Activated CD8-positive, alpha-beta memory T cell treated with anti-CD3 and anti-CD28 coated beads, Interleukin-2, amount 10 ng/mL, durations not matched to agents 7 days and 5 days (primary cell): Measurements from ENCODE around the gene SLC7A10. TPM values are rescaled to one million over a fixed set of nuclear protein-coding genes. Genes with fewer than 3 reads are reported as not detected.
A peak's percentile ranks its signal among the peaks of the same experiment; 100 is the strongest.
"Not testable (repeated sequence)": the region's sequence is repeated elsewhere in the genome, so short reads cannot be mapped to it uniquely, and the experiment has no call there.

ENCODE experiments used
- ATAC-seq: fragments of 150-1000 bp; cut with Tn5 transposase; one replicate; pipeline ENCODE4 v1.10.0; 2021; ENCODE audit warnings: moderate library complexity
- CTCF ChIA-PET: fragments of 350-600 bp; sonication (Branson Sonifier 250); formaldehyde crosslinking; loops from one replicate; lab custom pipeline; 2021; ENCODE audit warnings: antibody characterized with exemption; lab: Charles Lee
- DNase-seq: peaks from one replicate; pipeline ENCODE4 v3.0.0-alpha.2; 2020
- H3K27ac Mint-ChIP-seq: one replicate; pipeline ENCODE4 v1.8.0; 2021; ENCODE audit warnings: mild to moderate bottlenecking, mixed read lengths
- H3K27me3 Mint-ChIP-seq: one replicate; pipeline ENCODE4 v1.8.0; 2021; ENCODE audit warnings: mixed read lengths
- H3K36me3 Mint-ChIP-seq: one replicate; pipeline ENCODE4 v1.8.0; 2021; ENCODE audit warnings: mild to moderate bottlenecking, mixed read lengths
- H3K4me1 Mint-ChIP-seq: one replicate; pipeline ENCODE4 v1.8.0; 2021; ENCODE audit warnings: mixed read lengths
- H3K4me3 Mint-ChIP-seq: one replicate; pipeline ENCODE4 v1.8.0; 2021; ENCODE audit warnings: mild to moderate bottlenecking, moderate library complexity, mixed read lengths
- H3K9me3 Mint-ChIP-seq: one replicate; pipeline ENCODE4 v1.8.0; 2022; ENCODE audit warnings: low read depth, mixed read lengths
- total RNA-seq, 2 experiments: library from RNA; stranded (reverse); gene quantifications; one replicate each; pipeline ENCODE4 v1.2.3, GENCODE V29; 2021

Gene SLC7A10
- total RNA-seq, 2 experiments from 2014 or later, result not detected

DNA sequence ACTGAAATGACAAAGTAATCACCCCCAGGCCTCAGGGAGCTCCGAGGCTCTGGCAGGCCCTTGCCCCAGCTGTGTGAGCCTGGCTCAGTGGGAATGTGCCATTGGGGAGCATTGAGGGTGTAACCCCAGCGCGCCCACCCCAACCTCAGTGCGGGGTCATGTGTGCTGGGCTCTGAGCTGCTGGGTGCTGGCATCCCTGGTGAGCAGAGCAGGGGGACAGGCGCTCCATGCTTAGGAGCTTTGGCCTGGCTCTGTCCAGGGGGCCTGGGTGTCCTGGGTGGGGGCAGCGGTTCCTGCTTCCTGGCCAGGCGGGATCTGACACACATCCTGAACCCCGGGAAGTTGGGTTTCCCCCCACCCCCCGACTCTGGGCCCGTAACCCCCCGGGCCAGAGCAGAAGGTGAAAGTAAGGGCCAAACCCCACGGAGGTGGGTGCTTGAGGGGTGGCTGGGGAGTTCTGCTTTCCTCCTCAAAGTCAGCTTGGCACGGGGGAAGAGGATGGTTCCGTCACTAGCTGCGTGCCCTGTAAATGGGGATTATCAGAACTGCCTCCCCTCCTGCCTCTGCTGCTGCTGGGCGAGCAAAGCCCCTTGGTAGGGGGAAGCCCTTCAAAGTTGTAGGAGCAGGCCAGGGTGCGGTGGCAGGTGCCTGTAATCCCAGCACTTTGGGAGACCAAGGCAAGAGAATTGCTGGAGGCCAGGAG, 29.9 kb downstream of the SLC7A10 start:
- no peaks in the 10 kb centered on the region for H3K36me3 Mint-ChIP-seq
- no peaks in the 10 kb centered on the region for H3K9me3 Mint-ChIP-seq
- no peak for DNase-seq
- H3K27me3 Mint-ChIP-seq, result peaks cover 37% of the 10 kb centered on the region
- no peak overlapping the region for H3K4me3 Mint-ChIP-seq
- peaks cover 2% of the 10 kb centered on the region for H3K4me1 Mint-ChIP-seq
- H3K27ac Mint-ChIP-seq, result no peak overlapping the region
- no peak for ATAC-seq
- CTCF ChIA-PET, result interaction anchor here (2.3 kb wide), 1 partner anchor 12 kb away, joined by 6 read pairs; no protein-coding TSS in a partner anchor

DNA sequence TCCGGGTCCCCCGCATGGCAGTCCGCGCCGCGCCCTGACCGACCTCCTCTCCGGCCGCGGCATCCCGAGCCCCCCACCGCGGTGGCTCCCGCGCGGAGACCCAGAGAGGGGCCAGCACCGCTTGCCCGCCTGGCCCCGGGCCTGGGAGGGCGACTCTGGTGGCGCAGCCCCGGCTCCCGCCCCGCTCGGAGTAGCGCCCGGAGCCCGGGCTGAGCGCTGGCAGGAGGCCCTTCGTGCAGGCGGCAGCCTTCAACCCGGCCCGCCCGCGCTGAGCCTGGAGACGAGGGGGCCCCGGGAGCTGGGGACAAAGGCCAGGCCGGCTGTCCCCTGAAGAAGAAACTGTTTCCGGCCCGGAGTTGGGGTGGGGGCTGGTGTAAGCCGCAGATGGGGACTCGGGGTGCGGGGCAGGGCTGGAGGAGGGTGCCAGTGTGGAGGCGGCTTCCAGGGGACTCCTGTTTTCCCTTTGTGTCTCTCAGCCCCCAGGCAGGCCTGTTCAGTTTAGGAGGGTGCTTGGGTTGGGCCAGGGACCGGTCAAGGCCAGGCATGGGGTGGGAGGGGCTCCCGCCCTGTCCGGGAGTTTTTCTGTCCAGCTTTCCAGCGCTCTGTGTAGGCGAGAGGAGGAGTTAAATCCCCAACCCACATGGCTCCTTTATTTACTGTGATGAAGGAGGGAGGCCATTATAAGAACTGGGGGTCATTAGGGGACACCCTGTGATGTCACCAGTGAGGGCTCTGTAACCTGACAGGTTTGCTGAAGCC, 30.6 kb downstream of the SLC7A10 start:
- Mint-ChIP-seq H3K9me3 (no peaks in the 10 kb centered on the region), H3K36me3 (no peaks in the 10 kb centered on the region), H3K4me3 (no peak overlapping the region), H3K27me3 (peaks cover 42% of the 10 kb centered on the region), H3K27ac (no peak overlapping the region), H3K4me1 (peaks cover 2% of the 10 kb centered on the region)
- ATAC-seq (no peak), DNase-seq (no peak)
- CTCF ChIA-PET, result interaction anchor here (2.3 kb wide), 1 partner anchor 11 kb away, joined by 6 read pairs; no protein-coding TSS in a partner anchor

DNA sequence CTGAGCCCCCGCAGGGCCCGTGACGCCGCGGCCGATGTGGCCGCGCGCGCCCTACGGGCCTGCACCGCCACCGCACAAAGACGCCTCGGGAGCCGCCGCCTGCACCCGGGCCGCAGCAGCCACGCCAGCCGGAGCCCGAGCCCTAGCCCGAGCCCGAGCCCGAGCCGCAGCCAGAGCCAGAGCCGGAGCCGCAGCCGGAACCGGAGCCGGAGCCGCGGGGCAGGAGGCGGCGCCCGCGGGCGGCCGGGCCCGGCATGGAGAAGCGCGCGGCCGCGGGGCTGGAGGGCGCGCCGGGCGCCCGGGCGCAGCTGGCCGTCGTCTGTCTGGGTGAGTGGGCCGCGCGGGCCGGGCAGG, 31.1 kb downstream of the SLC7A10 start:
- Mint-ChIP-seq H3K27me3 (peaks cover 46% of the 10 kb centered on the region), H3K9me3 (no peaks in the 10 kb centered on the region), H3K27ac (no peak overlapping the region), H3K36me3 (no peaks in the 10 kb centered on the region), H3K4me3 (no peak overlapping the region), H3K4me1 (peaks cover 2% of the 10 kb centered on the region)
- ATAC-seq, result no peak
- DNase-seq, result no peak
- CTCF ChIA-PET, result interaction anchor here (2.3 kb wide), 1 partner anchor 10 kb away, joined by 6 read pairs; no protein-coding TSS in a partner anchor

DNA sequence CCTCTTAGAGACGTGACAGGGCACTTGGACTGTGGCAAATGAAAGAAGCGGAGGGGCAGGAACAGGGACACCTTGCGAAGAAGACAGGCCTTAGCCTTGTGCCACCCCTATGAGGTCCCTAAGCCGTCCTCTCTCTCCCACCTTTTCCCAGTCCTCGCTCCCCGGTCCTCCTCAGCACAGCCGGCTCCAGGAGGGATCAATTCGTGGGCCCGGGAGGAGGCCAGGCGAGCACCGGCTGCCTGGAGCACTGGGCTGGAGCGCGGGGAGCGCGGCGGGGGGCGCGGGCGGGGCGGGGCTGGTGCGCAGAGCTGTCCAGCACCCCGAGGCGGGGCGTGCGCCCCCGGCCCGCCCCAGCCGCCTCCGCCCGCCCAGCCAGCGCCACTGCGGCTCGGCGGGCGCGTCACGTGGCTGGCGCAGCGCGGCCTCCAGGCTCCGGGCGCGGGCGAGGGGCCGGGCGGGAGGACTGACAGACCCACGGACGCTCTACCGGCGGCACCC, 31.7 kb downstream of the SLC7A10 start, which contains the start of gene LRP3:
Gene LRP3 (plus strand): TSS at position 466 of the 498 bp plus-strand sequence. CDS start 456 bp downstream, outside the sequence.
- Mint-ChIP-seq H3K36me3 (no peaks in the 10 kb centered on the region), H3K4me3 (no peak within 1 kb of the TSS), H3K4me1 (peaks cover 2% of the 10 kb centered on the region), H3K27me3 (peaks cover 47% of the 10 kb centered on the region), H3K9me3 (no peaks in the 10 kb centered on the region), H3K27ac (no peak within 1 kb of the TSS)
- no peak for DNase-seq
- ATAC-seq, result no peak
- CTCF ChIA-PET, result interaction anchor here (2.3 kb wide), 1 partner anchor 10 kb away, joined by 6 read pairs; no protein-coding TSS in a partner anchor

DNA sequence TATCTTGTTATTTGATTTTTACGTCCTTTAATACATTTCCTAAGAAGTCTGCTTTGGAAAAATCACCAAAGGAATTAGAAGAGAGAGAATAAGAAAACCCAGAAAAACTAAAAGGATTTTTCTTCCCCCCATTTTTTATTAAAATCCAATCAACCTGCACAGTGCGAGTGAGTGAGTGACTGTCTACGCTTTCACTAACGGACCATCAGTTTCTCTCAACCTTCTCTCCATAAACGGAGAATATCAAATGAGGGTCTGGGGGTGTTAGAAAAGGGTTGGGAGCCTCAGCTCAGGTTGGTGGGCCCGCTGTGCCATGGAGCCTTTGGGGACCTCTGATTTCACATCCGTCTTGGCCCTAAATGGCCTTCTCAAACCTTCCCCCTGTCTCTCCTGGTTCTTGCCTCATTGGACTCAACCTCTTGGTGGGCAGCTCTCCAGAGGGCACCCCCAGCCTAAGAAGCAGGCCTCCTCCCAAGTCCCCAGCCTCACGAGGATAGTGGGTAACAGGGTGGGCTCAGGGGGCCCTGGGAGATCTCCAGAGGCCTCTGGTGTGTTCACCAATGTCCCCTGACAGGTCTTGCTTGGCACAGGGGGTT, 32.3 kb downstream of the SLC7A10 start:
- CTCF ChIA-PET, result no interaction called here
- no peak for DNase-seq
- no peak for ATAC-seq
- Mint-ChIP-seq H3K4me1 (peaks cover 2% of the 10 kb centered on the region), H3K36me3 (no peaks in the 10 kb centered on the region), H3K9me3 (no peaks in the 10 kb centered on the region), H3K27me3 (peaks cover 47% of the 10 kb centered on the region), H3K4me3 (no peak overlapping the region), H3K27ac (no peak overlapping the region)

DNA sequence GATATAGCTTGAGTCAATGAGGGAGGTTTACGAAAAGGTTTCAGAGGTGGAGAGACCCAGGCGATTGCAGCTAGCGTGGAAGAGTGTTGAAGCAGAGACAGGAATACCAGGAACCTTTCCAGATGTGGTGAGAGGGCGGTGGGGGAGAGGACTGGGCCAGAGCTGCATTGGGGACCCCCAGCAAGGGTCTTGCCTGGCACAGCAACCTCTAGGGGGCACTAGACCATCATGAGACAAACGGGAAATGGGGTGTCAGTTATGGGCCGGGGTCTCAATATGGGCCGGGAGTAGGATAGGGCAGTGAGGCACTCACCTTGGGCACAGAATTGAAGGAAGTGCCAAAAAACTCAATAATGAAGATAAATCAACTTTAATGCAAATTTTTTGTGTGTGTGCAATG, 33.6 kb downstream of the SLC7A10 start:
- Mint-ChIP-seq H3K27ac (no peak overlapping the region), H3K4me3 (no peak overlapping the region), H3K27me3 (peaks cover 47% of the 10 kb centered on the region), H3K36me3 (no peaks in the 10 kb centered on the region), H3K4me1 (no peaks in the 10 kb centered on the region), H3K9me3 (no peaks in the 10 kb centered on the region)
- no peak for ATAC-seq
- no peak for DNase-seq
- CTCF ChIA-PET, result interaction anchor here (0.6 to 1.0 kb wide), 2 partner anchors 8 to 1034 kb away, joined by 3 read pairs; no protein-coding TSS in a partner anchor

DNA sequence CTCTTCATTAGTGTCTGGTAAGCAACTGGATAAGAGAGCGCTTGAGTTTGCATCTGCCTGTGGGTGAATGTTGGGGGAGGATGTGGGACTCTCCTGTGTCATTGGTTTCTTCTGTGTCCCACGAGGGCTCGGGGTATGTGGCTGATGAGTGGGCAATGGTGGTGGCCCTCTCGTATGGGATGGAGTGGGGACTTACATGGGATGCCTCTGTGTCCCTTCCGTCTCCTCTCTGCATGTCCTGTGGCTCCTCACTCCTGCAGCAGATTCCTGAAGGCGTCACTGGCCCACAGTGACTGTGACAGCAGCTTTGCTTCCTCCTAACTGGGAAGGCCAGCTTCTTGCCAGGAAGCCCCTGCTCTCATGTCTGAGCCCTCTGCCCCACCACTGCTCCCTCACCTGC, 34.1 kb downstream of the SLC7A10 start:
- CTCF ChIA-PET, result no interaction called here
- H3K4me1 Mint-ChIP-seq, result peaks cover under 1% of the 10 kb centered on the region
- ATAC-seq (no peak), DNase-seq (no peak)
- no peak overlapping the region for H3K27ac Mint-ChIP-seq
- no peak overlapping the region for H3K4me3 Mint-ChIP-seq
- H3K27me3 Mint-ChIP-seq, result peaks cover 47% of the 10 kb centered on the region
- H3K9me3 Mint-ChIP-seq, result no peaks in the 10 kb centered on the region
- no peaks in the 10 kb centered on the region for H3K36me3 Mint-ChIP-seq

DNA sequence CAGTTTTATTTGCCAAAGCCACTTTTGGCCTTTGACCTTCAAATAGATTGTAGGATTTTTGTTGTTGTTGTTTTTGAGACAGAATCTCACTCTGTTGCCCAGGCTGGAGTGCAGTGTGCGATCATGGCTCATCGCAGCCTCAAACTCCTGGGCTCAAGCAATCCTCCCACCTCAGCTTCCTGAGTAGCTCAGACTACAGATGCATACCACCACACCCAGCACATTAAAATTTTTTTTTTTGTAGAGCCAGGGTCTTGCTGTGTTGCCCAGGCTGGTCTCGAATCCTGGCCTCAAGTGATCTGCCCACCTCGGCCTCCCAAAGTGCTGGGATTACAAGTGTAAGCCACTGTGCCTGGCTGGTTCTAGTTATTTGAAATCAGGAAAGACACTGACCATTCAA, 34.6 kb downstream of the SLC7A10 start:
- H3K4me3 Mint-ChIP-seq, H3K36me3 Mint-ChIP-seq, DNase-seq, CTCF ChIA-PET, H3K4me1 Mint-ChIP-seq, H3K9me3 Mint-ChIP-seq, H3K27ac Mint-ChIP-seq, ATAC-seq: not testable (repeated sequence)
- peaks cover 45% of the 10 kb centered on the region for H3K27me3 Mint-ChIP-seq

DNA sequence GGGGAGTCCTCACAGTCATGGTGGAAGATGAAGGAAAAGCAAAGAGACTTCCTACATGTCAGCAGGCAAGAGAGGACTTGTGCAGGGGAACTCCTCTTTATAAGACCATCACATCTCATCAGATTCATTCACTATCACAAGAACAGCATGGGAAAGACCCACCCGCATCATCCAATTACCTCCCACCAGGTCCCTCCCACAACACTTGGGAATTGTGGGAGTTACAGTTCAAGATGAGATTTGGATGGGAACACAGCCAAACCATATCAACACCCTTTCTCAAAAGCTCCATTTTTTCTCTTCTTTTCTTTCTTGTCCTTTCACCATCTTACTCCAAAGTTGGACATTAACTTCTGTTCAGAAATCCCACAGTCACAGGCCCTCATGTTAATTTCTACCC, 36.2 kb downstream of the SLC7A10 start:
- H3K4me1 Mint-ChIP-seq, result peaks cover 3% of the 10 kb centered on the region

DNA sequence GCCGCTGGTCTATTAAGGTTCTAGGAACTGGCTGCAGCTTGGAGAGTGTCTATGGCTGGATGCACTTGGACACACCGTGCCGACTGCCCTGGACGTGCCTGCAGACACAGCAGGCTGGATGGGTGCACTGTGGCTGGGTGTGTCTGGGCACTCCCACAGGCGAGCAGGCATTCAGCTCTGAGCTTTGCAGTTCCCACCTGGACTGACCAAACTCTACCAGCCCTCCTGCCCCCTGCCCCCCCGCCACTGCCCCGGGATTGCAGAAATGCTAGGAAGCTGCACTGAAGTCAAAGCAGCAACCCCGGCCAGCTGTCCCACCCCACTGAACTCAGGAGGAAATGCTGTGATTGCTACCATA, 38.5 kb downstream of the SLC7A10 start:
- H3K36me3 Mint-ChIP-seq, result no peaks in the 10 kb centered on the region
- H3K4me3 Mint-ChIP-seq, result no peak overlapping the region
- H3K4me1 Mint-ChIP-seq, result peaks cover 3% of the 10 kb centered on the region
- H3K27ac Mint-ChIP-seq, result no peak overlapping the region
- DNase-seq (no peak), ATAC-seq (no peak)
- H3K9me3 Mint-ChIP-seq, result no peaks in the 10 kb centered on the region
- CTCF ChIA-PET, result interaction anchor here (0.9 kb wide), 1 partner anchor 16 kb away, joined by 3 read pairs; no protein-coding TSS in a partner anchor
- H3K27me3 Mint-ChIP-seq, result peaks cover 17% of the 10 kb centered on the region

More for the DNA sequence above, 36.2 kb downstream of the SLC7A10 start:
- Mint-ChIP-seq H3K36me3 (no peaks in the 10 kb centered on the region), H3K9me3 (no peaks in the 10 kb centered on the region), H3K27ac (no peak overlapping the region), H3K4me3 (no peak overlapping the region), H3K27me3 (peaks cover 34% of the 10 kb centered on the region)
- no peak for ATAC-seq
- no peak for DNase-seq
- CTCF ChIA-PET, result no interaction called here

DNA sequence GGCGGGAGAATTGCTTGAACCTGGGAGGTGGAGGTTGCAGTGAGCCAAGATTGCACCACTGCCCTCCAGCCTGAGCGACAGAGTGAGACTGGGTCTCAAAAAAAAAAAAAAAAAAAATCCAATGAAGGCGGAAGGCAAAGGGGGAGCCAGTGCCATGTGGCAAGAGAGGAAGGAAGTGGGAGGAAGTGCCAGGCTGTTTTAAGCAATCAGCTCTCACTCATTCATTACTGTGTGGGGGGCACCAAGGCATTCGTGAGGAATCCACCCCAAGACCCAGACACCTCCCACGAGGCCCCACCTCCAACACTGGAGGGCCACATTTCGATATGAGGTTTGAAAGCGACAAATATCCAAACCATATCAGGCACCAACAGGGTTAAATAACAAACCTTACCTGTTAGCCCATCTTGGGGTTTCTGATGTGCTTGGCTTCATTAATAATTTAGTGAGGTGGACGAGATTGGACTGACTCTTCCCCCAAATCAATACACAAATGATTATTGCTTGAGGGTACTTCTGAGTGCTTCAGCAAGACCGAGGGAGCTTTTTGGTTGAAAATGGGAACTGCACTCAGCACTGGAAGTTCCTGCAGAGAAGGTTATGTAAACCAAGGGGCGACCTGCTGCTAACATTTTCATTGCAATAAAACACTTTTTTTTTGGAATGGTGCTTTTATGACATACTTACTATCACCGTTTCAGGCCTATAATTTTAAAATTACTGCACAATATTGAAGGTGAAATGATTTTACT, 39.0 kb downstream of the SLC7A10 start:
- ATAC-seq (no peak), DNase-seq (no peak)
- Mint-ChIP-seq H3K9me3 (no peaks in the 10 kb centered on the region), H3K36me3 (no peaks in the 10 kb centered on the region), H3K4me3 (no peak overlapping the region), H3K27ac (no peak overlapping the region), H3K27me3 (peaks cover 12% of the 10 kb centered on the region), H3K4me1 (peaks cover 3% of the 10 kb centered on the region)
- CTCF ChIA-PET, result interaction anchor here (0.9 to 4.3 kb wide), 4 partner anchors 10 to 42 kb away, joined by 3 to 48 read pairs (median 6); no protein-coding TSS in a partner anchor

DNA sequence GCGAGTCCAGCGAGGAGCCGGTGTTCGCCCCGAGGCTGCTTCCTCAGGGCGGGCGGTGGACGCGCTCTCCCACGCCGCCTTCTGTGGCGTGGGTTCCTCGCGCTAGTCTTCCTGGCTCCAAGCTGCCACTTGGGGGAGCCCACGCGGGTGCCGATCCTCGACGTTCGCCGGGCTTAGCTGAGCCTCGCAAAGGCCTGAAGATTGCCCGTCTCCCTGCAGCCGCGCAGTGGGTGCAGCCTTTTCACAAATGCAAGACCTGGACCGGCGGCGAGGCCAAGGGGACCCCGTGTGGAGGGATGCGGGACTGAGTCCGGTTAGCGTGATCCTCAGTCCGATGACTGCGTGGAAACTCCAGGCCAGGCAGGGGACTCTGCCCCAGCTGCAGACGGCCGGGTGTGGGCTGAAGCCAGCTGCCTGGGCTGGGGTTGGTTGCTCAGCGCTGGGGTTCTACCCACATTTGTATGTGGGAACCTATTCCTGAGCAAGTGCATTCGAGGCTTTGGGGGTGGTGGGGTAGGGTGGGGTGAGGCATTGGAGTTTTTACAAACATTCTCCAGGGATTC, 48.2 kb downstream of the SLC7A10 start:
- H3K9me3 Mint-ChIP-seq, result no peaks in the 10 kb centered on the region
- H3K4me1 Mint-ChIP-seq, result peaks cover 25% of the 10 kb centered on the region
- peaks cover 4% of the 10 kb centered on the region for H3K36me3 Mint-ChIP-seq
- peaks cover 5% of the 10 kb centered on the region for H3K27me3 Mint-ChIP-seq
- CTCF ChIA-PET, result interaction anchor here (0.8 to 5.3 kb wide), 17 partner anchors 8 to 597 kb away, joined by 3 to 112 read pairs (median 8); no protein-coding TSS in a partner anchor
- ATAC-seq (no peak), DNase-seq (peak; percentile 81)
- H3K27ac Mint-ChIP-seq, result peak overlapping the region; percentile 93
- H3K4me3 Mint-ChIP-seq, result peak overlapping the region; percentile 99
